HepG2 (cell line): ENCODE data around the gene COA5. TPM values are rescaled to one million over a fixed set of nuclear protein-coding genes. Genes with fewer than 3 reads are reported as not detected.

Experiments
- ARNT ChIP-seq: fragments of 450-650 bp; IDR thresholded peaks from 2 replicates; pipeline ENCODE4 v1.6.1; 2017
- BCL6 ChIP-seq: IDR thresholded peaks from 2 replicates; pipeline ENCODE4 v1.6.1; 2016; ENCODE audit warnings: missing genetic modification reagents, missing compliant biosample characterization
- KLF9 ChIP-seq: IDR thresholded peaks from 2 replicates; pipeline ENCODE4 v1.6.1; 2016; ENCODE audit warnings: low read depth
- MLLT10 ChIP-seq: sonication (generic); formaldehyde crosslinking; IDR thresholded peaks from 2 replicates; pipeline ENCODE4 v1.4.0; 2020; ENCODE audit warnings: missing genetic modification reagents
- RBAK ChIP-seq: sonication (generic); formaldehyde crosslinking; IDR thresholded peaks from 2 replicates; pipeline ENCODE4 v1.5.1; 2020; ENCODE audit warnings: mild to moderate bottlenecking, missing genetic modification reagents
- ZNF20 ChIP-seq: sonication (generic); formaldehyde crosslinking; IDR thresholded peaks from 2 replicates; pipeline ENCODE4 v1.4.0; 2020; ENCODE audit warnings: mild to moderate bottlenecking, moderate library complexity, missing genetic modification reagents
- ZNF234 ChIP-seq: sonication (generic); formaldehyde crosslinking; conservative IDR thresholded peaks from 2 replicates; pipeline ENCODE4 v1.5.1; 2020; ENCODE audit warnings: mild to moderate bottlenecking, missing genetic modification reagents
- ZNF24 ChIP-seq: fragments of 450-650 bp; IDR thresholded peaks from 2 replicates; pipeline ENCODE4 v1.6.1; 2017; ENCODE audit warnings: antibody characterized with exemption, mild to moderate bottlenecking
- ZNF34 ChIP-seq: sonication (generic); formaldehyde crosslinking; IDR thresholded peaks from 2 replicates; pipeline ENCODE4 v1.4.0; 2020; ENCODE audit warnings: mild to moderate bottlenecking, missing genetic modification reagents, borderline replicate concordance
- ZNF367 ChIP-seq: sonication (generic); formaldehyde crosslinking; IDR thresholded peaks from 2 replicates; pipeline ENCODE4 v1.4.0; 2020; ENCODE audit warnings: missing genetic modification reagents, borderline replicate concordance
- ZNF569 ChIP-seq: sonication (generic); formaldehyde crosslinking; IDR thresholded peaks from 2 replicates; pipeline ENCODE4 v1.5.0; 2020; ENCODE audit warnings: mild to moderate bottlenecking, missing genetic modification reagents, moderate library complexity, borderline replicate concordance
- polyA plus RNA-seq, 8 experiments: library from polyadenylated mRNA; depleted of rRNA in 3 of 8; stranded (reverse) in 7 of 8; unstranded in 1 of 8; fragments of >200 nt; fragmentation: Illumina TruSeq in 4 of 8; extraction: Trizol in 4 of 8; gene quantifications; 2 replicates each; pipeline versions ENCODE4 v1.2.1 to v1.2.3, GENCODE V29; 2011 to 2016; ENCODE audit warnings: low read depth in 4 of 8, missing spikeins in 1 of 8, mixed read lengths in 1 of 8; ENCODE audit not compliant: insufficient read depth in 1 of 8
- total RNA-seq, 5 experiments: library from RNA; depleted of rRNA; stranded (reverse); fragments of >200 nt; fragmentation: Illumina TruSeq; extraction: Trizol; gene quantifications; 2 replicates each; pipeline ENCODE4 v1.2.3, GENCODE V29; 2016; ENCODE audit warnings: low read depth in 1 of 5
- TF ChIP-seq, protein P1 (sequence below): sonication (generic); formaldehyde crosslinking; IDR thresholded peaks from 2 replicates; pipeline ENCODE4 v1.5.0; 2020; ENCODE audit warnings: mild to moderate bottlenecking, missing genetic modification reagents
- TF ChIP-seq, protein P2 (sequence below): sonication (generic); formaldehyde crosslinking; IDR thresholded peaks from 2 replicates; pipeline ENCODE4 v1.8.1; 2023; ENCODE audit warnings: mild to moderate bottlenecking, missing genetic modification reagents
- TF ChIP-seq, protein P3 (sequence below): IDR thresholded peaks from 2 replicates; pipeline ENCODE4 v1.6.1; 2018; ENCODE audit warnings: missing genetic modification reagents, mild to moderate bottlenecking, missing compliant biosample characterization
- TF ChIP-seq, protein P4 (sequence below): sonication (generic); formaldehyde crosslinking; IDR thresholded peaks from 2 replicates; pipeline ENCODE4 v1.5.1; 2020; ENCODE audit warnings: mild to moderate bottlenecking, missing genetic modification reagents
- TF ChIP-seq, protein P5 (sequence below): sonication (generic); formaldehyde crosslinking; IDR thresholded peaks from 2 replicates; pipeline ENCODE4 v1.5.1; 2020; ENCODE audit warnings: mild to moderate bottlenecking, moderate library complexity, missing genetic modification reagents
- TF ChIP-seq, protein P6 (sequence below): sonication (generic); formaldehyde crosslinking; IDR thresholded peaks from 2 replicates; pipeline ENCODE4 v1.5.1; 2020; ENCODE audit warnings: mild to moderate bottlenecking, missing genetic modification reagents, moderate library complexity

Gene COA5
- total and polyA plus RNA-seq, 2 of the 13 experiments (the other 11 are each of a cell fraction or from before 2014, with no cell fraction given) = 43.6 to 64.5 TPM

DNA sequence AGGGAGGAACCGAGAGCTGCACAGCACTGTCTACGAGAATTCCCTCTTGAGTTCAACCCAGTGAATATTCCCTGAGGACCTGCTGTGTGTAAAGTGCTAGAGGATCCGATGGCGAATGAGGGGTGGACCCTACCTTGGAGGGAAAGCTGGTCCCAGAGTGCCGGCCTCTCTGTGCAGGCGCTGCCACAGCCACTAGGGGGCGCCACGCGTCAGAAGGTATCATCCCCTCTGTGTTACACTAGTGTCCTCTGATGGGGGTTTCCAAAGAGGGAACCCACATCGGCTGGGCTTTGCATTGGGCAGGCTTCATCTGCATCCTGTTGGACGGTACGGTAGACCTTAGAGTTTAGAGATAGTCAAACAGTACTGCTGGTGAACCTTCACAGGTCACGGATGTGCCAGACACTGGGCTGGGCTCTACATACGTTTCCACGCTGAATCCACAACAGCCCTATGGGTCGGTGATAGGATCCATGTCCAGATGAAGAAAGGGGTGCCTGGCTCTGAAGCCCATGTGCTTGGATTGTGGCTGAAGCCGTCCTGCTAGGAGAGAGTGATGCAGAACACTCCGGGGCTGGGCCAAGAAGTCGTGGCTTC lies 39.0 kb downstream of the COA5 start (continued):
- TF ChIP-seq, protein P1, sequence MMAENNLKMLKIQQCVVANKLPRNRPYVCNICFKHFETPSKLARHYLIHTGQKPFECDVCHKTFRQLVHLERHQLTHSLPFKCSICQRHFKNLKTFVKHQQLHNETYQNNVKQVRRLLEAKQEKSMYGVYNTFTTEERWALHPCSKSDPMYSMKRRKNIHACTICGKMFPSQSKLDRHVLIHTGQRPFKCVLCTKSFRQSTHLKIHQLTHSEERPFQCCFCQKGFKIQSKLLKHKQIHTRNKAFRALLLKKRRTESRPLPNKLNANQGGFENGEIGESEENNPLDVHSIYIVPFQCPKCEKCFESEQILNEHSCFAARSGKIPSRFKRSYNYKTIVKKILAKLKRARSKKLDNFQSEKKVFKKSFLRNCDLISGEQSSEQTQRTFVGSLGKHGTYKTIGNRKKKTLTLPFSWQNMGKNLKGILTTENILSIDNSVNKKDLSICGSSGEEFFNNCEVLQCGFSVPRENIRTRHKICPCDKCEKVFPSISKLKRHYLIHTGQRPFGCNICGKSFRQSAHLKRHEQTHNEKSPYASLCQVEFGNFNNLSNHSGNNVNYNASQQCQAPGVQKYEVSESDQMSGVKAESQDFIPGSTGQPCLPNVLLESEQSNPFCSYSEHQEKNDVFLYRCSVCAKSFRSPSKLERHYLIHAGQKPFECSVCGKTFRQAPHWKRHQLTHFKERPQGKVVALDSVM (CRISPR knock-in tag) = no peak
- no peak for TF ChIP-seq ZNF234
- TF ChIP-seq MLLT10 (CRISPR knock-in tag) = no peak
- no peak for TF ChIP-seq ZNF34 (CRISPR knock-in tag)
- TF ChIP-seq, protein P2, sequence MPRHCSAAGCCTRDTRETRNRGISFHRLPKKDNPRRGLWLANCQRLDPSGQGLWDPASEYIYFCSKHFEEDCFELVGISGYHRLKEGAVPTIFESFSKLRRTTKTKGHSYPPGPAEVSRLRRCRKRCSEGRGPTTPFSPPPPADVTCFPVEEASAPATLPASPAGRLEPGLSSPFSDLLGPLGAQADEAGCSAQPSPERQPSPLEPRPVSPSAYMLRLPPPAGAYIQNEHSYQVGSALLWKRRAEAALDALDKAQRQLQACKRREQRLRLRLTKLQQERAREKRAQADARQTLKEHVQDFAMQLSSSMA (CRISPR knock-in tag) = no peak
- no peak for TF ChIP-seq ZNF20 (CRISPR knock-in tag)
- no peak for TF ChIP-seq RBAK (CRISPR knock-in tag)
- TF ChIP-seq KLF9 (CRISPR knock-in tag) = no peak
- TF ChIP-seq, protein P3, sequence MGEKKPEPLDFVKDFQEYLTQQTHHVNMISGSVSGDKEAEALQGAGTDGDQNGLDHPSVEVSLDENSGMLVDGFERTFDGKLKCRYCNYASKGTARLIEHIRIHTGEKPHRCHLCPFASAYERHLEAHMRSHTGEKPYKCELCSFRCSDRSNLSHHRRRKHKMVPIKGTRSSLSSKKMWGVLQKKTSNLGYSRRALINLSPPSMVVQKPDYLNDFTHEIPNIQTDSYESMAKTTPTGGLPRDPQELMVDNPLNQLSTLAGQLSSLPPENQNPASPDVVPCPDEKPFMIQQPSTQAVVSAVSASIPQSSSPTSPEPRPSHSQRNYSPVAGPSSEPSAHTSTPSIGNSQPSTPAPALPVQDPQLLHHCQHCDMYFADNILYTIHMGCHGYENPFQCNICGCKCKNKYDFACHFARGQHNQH (CRISPR knock-in tag) = peak; percentile 18; the same call in 1 of the 2 replicates
- no peak for TF ChIP-seq ZNF24
- TF ChIP-seq, protein P4, sequence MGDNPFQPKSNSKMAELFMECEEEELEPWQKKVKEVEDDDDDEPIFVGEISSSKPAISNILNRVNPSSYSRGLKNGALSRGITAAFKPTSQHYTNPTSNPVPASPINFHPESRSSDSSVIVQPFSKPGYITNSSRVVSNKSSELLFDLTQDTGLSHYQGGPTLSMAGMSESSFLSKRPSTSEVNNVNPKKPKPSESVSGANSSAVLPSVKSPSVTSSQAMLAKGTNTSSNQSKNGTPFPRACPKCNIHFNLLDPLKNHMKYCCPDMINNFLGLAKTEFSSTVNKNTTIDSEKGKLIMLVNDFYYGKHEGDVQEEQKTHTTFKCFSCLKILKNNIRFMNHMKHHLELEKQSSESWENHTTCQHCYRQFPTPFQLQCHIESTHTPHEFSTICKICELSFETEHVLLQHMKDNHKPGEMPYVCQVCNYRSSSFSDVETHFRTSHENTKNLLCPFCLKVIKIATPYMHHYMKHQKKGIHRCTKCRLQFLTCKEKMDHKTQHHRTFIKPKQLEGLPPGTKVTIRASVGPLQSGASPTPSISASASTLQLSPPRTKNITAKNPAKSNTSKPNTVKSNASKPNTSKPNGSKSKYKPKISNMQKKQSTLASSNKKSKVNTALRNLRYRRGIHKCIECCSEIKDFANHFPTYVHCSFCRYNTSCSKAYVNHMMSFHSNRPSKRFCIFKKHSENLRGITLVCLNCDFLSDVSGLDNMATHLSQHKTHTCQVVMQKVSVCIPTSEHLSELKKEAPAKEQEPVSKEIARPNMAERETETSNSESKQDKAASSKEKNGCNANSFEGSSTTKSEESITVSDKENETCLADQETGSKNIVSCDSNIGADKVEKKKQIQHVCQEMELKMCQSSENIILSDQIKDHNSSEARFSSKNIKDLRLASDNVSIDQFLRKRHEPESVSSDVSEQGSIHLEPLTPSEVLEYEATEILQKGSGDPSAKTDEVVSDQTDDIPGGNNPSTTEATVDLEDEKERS = no peak
- TF ChIP-seq, protein P5, sequence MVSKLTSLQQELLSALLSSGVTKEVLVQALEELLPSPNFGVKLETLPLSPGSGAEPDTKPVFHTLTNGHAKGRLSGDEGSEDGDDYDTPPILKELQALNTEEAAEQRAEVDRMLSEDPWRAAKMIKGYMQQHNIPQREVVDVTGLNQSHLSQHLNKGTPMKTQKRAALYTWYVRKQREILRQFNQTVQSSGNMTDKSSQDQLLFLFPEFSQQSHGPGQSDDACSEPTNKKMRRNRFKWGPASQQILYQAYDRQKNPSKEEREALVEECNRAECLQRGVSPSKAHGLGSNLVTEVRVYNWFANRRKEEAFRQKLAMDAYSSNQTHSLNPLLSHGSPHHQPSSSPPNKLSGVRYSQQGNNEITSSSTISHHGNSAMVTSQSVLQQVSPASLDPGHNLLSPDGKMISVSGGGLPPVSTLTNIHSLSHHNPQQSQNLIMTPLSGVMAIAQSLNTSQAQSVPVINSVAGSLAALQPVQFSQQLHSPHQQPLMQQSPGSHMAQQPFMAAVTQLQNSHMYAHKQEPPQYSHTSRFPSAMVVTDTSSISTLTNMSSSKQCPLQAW = 0 out of 2 replicates have a peak, but pooled peaks have one; percentile 21
- TF ChIP-seq ZNF569 (CRISPR knock-in tag) = no peak
- no peak for TF ChIP-seq BCL6 (CRISPR knock-in tag)
- no peak for TF ChIP-seq ARNT
- TF ChIP-seq, protein P6, sequence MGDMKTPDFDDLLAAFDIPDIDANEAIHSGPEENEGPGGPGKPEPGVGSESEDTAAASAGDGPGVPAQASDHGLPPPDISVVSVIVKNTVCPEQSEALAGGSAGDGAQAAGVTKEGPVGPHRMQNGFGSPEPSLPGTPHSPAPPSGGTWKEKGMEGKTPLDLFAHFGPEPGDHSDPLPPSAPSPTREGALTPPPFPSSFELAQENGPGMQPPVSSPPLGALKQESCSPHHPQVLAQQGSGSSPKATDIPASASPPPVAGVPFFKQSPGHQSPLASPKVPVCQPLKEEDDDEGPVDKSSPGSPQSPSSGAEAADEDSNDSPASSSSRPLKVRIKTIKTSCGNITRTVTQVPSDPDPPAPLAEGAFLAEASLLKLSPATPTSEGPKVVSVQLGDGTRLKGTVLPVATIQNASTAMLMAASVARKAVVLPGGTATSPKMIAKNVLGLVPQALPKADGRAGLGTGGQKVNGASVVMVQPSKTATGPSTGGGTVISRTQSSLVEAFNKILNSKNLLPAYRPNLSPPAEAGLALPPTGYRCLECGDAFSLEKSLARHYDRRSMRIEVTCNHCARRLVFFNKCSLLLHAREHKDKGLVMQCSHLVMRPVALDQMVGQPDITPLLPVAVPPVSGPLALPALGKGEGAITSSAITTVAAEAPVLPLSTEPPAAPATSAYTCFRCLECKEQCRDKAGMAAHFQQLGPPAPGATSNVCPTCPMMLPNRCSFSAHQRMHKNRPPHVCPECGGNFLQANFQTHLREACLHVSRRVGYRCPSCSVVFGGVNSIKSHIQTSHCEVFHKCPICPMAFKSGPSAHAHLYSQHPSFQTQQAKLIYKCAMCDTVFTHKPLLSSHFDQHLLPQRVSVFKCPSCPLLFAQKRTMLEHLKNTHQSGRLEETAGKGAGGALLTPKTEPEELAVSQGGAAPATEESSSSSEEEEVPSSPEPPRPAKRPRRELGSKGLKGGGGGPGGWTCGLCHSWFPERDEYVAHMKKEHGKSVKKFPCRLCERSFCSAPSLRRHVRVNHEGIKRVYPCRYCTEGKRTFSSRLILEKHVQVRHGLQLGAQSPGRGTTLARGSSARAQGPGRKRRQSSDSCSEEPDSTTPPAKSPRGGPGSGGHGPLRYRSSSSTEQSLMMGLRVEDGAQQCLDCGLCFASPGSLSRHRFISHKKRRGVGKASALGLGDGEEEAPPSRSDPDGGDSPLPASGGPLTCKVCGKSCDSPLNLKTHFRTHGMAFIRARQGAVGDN (CRISPR knock-in tag) = peak; percentile 34
- TF ChIP-seq ZNF367 (CRISPR knock-in tag) = no peak
